ENCODE results near the gene SCFD2. TPM values are rescaled to one million over a fixed set of nuclear protein-coding genes. Genes with fewer than 3 reads are reported as not detected.

The SCFD2 gene
- total RNA-seq, 1 experiment from 2014 or later, result 36.6 TPM

GRCh38 chr4:53376900-53377299, 11.0 kb upstream of the SCFD2 start:
- peak overlapping the region; percentile 96; the same call in 1 of the 2 replicates for H3K9ac ChIP-seq (ENCODE audit: low read length)
- ChIA-PET CTCF (no interaction called here), POLR2A (ENCODE audit: unreplicated experiment) (no interaction called here)
- ATAC-seq (no peak), DNase-seq (no peak)
- peak overlapping the region; percentile 68 for H2AFZ ChIP-seq (ENCODE audit: low read length)
- TF ChIP-seq EZH2 (IDR thresholded peaks at IDR 0.05; ENCODE audit: low read length, unreplicated experiment), result no peak
- no peak for TF ChIP-seq EZH2phosphoT487 (IDR thresholded peaks at IDR 0.05; ENCODE audit: borderline replicate concordance, low read length)
- TF ChIP-seq CTCF (conservative IDR thresholded peaks at IDR 0.05; ENCODE audit: low read depth, low read length), result no peak
- TSS peak; percentile 92 for BruUV-seq (replicated peaks)
- H4K20me1 ChIP-seq (ENCODE audit: low read length), result peaks cover 26% of the 10 kb centered on the region
- H3K4me1 ChIP-seq (ENCODE audit: insufficient read depth, low read length), result peaks cover 25% of the 10 kb centered on the region
- H3F3A ChIP-seq (ENCODE audit: low read length, unreplicated experiment), result no peaks in the 10 kb centered on the region
- H3K4me2 ChIP-seq (ENCODE audit: low read length), result peak overlapping the region; percentile 90
- no peaks in the 10 kb centered on the region for H3K9me3 ChIP-seq (ENCODE audit: low read length)
- H3K27ac ChIP-seq (ENCODE audit: low read length), result no peak overlapping the region
- H3K4me3 ChIP-seq (ENCODE audit: low read length), result peak overlapping the region; percentile 87
- H3K27me3 ChIP-seq (ENCODE audit: low read length), result no peaks in the 10 kb centered on the region
- H3K9me2 ChIP-seq (replicated peaks; ENCODE audit: low read length), result no peaks in the 10 kb centered on the region
- intact Hi-C loops (cut with micrococcal nuclease), result loop anchor here (1.0 to 5.0 kb wide), 3 partner anchors 11 to 180 kb away; partner anchors contain the start of gene SCFD2
- H3K36me3 ChIP-seq (ENCODE audit: low read depth, low read length), result 0 out of 2 replicates have a peak, but pooled peaks cover under 1% of the 10 kb centered on the region
- peaks cover 44% of the 10 kb centered on the region for H3K79me2 ChIP-seq (ENCODE audit: low read length)

- Histone ChIP-seq H3K4me2 (ENCODE audit: low read length) (no peak overlapping the region), H3K27me3 (ENCODE audit: low read length) (no peaks in the 10 kb centered on the region), H3F3A (ENCODE audit: low read length, unreplicated experiment) (no peaks in the 10 kb centered on the region), H4K20me1 (ENCODE audit: low read length) (peaks cover 19% of the 10 kb centered on the region), H3K9me3 (ENCODE audit: low read length) (no peaks in the 10 kb centered on the region), H3K27ac (ENCODE audit: low read length) (no peak overlapping the region), H3K4me1 (ENCODE audit: insufficient read depth, low read length) (peaks cover 18% of the 10 kb centered on the region), H3K9ac (ENCODE audit: low read length) (no peak overlapping the region), H2AFZ (ENCODE audit: low read length) (no peak overlapping the region), H3K4me3 (ENCODE audit: low read length) (no peak overlapping the region), H3K79me2 (ENCODE audit: low read length) (peaks cover 24% of the 10 kb centered on the region), H3K9me2 (replicated peaks; ENCODE audit: low read length) (no peaks in the 10 kb centered on the region), H3K36me3 (ENCODE audit: low read depth, low read length) (no peaks in the 10 kb centered on the region)
- ChIA-PET CTCF (no interaction called here), POLR2A (ENCODE audit: unreplicated experiment) (no interaction called here)
- TF ChIP-seq EZH2 (IDR thresholded peaks at IDR 0.05; ENCODE audit: low read length, unreplicated experiment), result no peak
- TF ChIP-seq CTCF (conservative IDR thresholded peaks at IDR 0.05; ENCODE audit: low read depth, low read length), result no peak
- TF ChIP-seq EZH2phosphoT487 (IDR thresholded peaks at IDR 0.05; ENCODE audit: borderline replicate concordance, low read length), result no peak
- ATAC-seq, result no peak
- intact Hi-C loops (cut with micrococcal nuclease), result loop anchor here (5.0 kb wide), 2 partner anchors 82 to 178 kb away; no protein-coding TSS in a partner anchor
- no TSS peak for BruUV-seq (replicated peaks)
- no peak for DNase-seq
Measured at GRCh38 chr4:53374777-53375258, 9.0 kb upstream of the SCFD2 start.

GRCh38 chr4:53371843-53372521, 6.1 kb upstream of the SCFD2 start:
- Histone ChIP-seq H2AFZ (ENCODE audit: low read length) (no peak overlapping the region), H3K9me2 (replicated peaks; ENCODE audit: low read length) (no peaks in the 10 kb centered on the region), H4K20me1 (ENCODE audit: low read length) (no peaks in the 10 kb centered on the region), H3K4me1 (ENCODE audit: insufficient read depth, low read length) (peaks cover 3% of the 10 kb centered on the region; the same call in 1 of the 2 replicates), H3K4me2 (ENCODE audit: low read length) (no peak overlapping the region), H3K27me3 (ENCODE audit: low read length) (no peaks in the 10 kb centered on the region), H3K27ac (ENCODE audit: low read length) (no peak overlapping the region), H3K36me3 (ENCODE audit: low read depth, low read length) (no peaks in the 10 kb centered on the region), H3K9ac (ENCODE audit: low read length) (no peak overlapping the region), H3K9me3 (ENCODE audit: low read length) (no peaks in the 10 kb centered on the region), H3K4me3 (ENCODE audit: low read length) (no peak overlapping the region), H3K79me2 (ENCODE audit: low read length) (no peaks in the 10 kb centered on the region), H3F3A (ENCODE audit: low read length, unreplicated experiment) (no peaks in the 10 kb centered on the region)
- ChIA-PET POLR2A (ENCODE audit: unreplicated experiment) (no interaction called here), CTCF (no interaction called here)
- no peak for ATAC-seq
- no TSS peak for BruUV-seq (replicated peaks)
- no peak for DNase-seq
- TF ChIP-seq CTCF (conservative IDR thresholded peaks at IDR 0.05; ENCODE audit: low read depth, low read length), result no peak
- TF ChIP-seq EZH2 (IDR thresholded peaks at IDR 0.05; ENCODE audit: low read length, unreplicated experiment), result no peak
- TF ChIP-seq EZH2phosphoT487 (IDR thresholded peaks at IDR 0.05; ENCODE audit: borderline replicate concordance, low read length), result no peak
- intact Hi-C loops (cut with micrococcal nuclease), result no loop called here

Data from PC-3 (cell line).